GM18520 (cell line): Measurements from ENCODE around the gene DHH.

Source experiments
- ATAC-seq: cut with Tn5 transposase; IDR thresholded peaks from one replicate; pipeline ENCODE4 v1.9.1; 2021; ENCODE audit not compliant: unreplicated experiment

DHH gene

GRCh38 chr12:49109641-49110463 is 15.3 kb upstream of the DHH start:
- no peak for ATAC-seq

DNA sequence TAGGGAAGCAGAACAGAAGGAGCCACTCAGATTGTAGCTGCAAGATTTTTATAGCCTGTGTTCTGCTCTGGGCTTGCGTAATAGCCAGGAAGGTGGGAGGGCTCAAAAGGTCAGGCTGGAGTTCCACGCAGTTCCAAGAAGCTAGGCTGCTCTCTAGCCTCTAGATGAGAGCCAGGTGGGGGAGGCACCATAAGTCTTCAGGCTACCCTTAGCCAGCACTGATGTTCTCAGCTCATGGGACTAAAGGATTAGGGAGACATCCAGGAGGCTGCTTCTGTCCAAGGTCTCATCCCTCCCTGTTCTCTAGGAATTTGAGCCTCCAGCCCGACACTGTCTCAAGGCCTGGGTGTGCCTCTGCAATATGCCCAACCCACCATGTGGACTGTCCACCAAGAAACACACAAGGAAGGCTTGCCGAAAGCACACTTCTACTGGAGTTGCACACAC is 14.4 kb upstream of the DHH start:
- ATAC-seq = no peak

DNA sequence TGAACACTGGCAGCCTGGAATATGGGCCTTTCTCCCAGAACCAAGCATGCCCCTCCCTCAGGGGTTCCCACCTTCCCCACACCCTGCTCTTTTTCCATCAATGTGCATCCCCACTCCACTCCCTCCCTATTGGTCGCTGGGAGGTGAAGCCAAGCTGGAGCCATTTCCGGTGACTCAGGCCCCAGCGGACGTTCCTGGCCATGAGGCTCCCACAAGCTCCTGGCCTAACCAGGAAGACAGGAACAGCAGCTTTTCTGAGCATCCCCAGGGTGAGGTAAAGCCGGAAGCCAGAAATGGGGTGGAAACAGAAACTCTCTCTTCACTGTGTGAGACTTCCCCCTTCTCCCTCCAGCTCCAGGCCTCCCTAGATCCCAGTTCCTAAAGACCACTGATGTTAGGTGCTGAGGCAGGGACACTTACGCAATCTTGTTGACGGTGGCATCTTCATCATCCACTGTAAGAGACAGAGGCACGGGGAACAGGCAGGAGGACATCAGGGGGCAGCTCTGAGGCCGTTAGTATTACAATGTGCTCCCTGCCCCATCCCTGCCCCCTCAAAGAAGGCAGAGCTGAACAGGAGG is 11.0 kb upstream of the DHH start:
- ATAC-seq = no peak

DNA sequence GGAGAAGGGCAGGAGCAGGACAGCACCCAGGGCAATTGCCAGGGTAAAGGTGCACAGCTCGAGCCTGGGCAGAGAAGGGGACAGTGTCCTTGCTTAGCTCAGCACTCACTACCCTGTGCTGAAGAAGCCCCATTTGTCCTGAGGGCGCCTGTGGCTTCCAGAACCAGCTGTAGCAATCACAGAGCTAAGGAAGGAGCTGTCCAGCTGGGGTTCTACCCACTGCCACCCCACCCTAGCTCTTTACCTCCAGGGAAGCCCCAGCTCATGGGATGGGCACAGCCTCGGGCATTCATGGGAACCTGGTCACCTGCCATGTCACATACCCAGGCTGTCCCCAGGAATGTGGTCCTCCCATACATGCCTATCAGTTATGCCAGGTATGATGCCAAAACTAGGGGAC is 10.2 kb upstream of the DHH start:
- no peak for ATAC-seq

- no peak for ATAC-seq
Observed at GRCh38 chr12:49100380-49100779, 5.8 kb upstream of the DHH start.

GRCh38 chr12:49098703-49099102 is 4.1 kb upstream of the DHH start:
- no peak for ATAC-seq

DNA sequence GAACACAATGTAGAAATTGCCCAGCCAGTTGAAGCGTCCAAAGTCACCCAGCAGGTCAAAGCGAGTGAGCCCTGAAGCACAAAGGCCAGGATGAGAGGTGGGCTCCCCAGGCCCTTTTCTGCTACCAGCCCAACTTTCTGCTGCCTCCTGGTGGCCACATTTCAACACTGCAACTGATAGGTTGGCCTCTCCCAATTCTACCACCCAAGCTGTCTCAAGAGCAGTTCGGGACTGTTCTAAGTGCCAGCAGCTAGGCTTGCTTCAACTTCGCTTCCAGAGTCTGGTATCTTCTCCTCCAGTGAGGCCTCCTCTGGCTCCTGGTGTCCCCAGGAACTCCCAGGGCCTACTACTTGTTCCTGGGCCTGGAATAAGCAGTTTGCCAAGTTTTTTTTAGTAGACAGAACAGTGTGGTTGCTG is 3.4 kb upstream of the DHH start:
- ATAC-seq = no peak

DNA sequence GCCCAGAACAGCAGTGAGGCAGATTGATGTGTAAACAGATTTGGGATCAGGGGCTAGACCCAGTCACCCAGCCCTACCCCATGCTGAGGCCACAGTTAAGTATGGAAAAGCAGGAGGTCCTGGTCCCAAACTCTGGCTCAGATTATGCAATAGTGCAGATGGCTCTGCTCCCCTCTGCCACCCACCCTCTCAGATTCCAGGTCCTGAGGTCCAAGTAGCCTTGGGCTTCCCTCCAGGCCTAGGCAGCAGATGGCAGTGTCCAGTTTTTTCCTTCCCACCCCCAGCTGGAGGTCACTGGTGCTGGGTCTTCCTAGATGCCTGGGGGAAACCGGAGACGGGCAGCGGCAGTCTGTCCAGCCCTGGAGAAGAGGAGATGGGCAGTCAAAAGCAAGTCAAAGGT is 2.8 kb upstream of the DHH start:
- ATAC-seq = no peak

GRCh38 chr12:49094975-49095365 is 369 bp upstream of the DHH start:
- no peak for ATAC-seq

DNA sequence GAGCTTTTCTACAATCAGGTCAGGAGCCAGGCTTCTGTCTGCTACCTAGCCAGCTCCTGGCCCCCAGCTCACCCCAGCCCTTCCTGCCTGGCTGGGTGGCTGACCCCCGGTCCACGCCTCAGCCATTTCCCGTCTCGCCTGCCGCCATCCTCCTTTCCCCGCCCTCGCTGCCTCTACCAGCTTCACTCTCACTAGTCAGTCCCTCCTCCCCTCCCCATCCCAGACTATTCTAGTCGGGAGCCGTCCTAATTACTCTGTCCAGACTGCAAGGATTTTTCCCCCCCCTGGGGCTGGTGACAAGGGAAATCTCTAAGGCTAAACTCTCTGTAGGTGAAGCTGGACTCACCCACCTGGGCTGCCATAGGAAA is 825 bp downstream of the DHH start:
- ATAC-seq = no peak

DNA sequence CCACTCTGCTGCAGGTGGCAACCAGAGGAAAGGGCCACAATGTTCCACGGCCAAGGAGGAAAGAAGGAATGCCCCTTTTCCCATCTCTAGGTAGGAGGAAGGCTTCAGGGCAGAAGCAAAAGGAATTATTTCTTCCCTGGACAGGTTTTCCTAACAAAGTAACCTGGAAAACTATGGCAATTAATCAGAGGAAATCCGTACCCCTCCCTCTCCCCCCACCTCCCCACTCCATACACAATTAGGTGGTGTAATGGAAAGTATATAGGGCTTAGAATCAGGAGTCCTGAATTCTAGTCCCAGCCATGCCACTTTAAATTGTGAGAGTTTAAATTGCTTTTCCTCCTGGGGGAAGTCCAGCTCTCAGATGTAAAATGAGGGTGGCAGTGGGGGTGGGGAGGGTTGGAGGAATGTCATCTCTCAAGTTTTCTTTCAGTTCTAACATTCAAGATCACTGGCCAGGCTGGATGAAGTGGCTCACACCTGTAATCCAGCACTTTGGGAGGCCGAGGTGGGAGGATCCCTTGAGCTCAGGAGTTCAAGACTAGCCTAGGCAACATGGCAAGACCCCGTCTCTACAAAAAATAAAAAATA is 1.7 kb downstream of the DHH start:
- no peak for ATAC-seq

GRCh38 chr12:49092086-49092815 is 2.4 kb downstream of the DHH start:
- ATAC-seq = no peak

DNA sequence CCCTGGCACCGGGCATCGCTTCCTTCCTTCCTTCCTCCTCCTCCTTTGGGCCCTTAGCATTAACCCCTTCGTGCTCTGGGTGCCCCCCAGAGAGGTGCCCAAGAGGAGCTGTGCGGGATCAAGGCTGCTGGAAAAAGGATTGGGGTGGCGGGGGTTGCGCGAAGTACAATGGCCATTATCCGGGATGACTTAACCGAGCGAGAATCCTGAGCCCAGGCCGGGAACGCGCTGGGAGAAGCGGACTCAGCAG is 2.8 kb downstream of the DHH start:
- ATAC-seq = no peak

DNA sequence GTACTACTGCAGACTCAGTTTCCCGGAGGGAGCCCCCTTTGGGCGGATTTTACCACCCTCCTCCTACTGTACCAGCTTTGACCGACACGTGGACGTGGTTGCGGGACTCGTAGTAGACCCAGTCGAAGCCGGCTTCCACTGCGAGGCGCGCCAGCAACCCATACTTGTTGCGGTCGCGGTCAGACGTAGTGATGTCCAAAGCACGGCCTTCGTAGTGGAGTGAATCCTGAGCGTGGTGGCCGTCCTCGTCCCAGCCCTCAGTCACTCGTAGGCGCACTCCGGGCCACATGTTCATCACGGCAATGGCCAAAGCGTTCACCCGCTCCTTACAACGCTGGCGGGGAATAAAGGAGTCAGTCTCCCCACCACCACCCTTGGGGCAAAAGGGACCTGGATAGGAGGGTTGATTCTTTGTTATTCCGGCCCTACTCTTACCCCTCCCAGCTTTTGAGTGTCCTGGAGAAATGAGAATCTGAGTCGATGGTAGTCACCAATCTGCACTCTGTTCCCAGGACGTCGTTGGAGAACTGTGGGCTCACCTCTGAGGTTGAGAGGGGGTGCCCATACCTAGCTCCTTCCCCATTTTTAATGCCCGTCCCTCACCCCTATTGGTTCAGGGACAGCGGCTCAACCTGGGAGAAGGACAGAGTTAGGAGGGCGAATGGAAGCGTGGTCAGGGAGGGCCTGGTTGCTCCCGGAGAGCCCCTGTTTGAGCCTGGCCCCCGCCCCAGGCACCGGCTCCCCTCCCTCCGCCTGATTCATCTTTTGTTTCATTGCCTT is 3.4 kb downstream of the DHH start:
- ATAC-seq = no peak

- ATAC-seq = no peak
Observed at GRCh38 chr12:49089821-49090773, 4.5 kb downstream of the DHH start.

- no peak for ATAC-seq
Observed at GRCh38 chr12:49088932-49089330, 5.7 kb downstream of the DHH start.

DNA sequence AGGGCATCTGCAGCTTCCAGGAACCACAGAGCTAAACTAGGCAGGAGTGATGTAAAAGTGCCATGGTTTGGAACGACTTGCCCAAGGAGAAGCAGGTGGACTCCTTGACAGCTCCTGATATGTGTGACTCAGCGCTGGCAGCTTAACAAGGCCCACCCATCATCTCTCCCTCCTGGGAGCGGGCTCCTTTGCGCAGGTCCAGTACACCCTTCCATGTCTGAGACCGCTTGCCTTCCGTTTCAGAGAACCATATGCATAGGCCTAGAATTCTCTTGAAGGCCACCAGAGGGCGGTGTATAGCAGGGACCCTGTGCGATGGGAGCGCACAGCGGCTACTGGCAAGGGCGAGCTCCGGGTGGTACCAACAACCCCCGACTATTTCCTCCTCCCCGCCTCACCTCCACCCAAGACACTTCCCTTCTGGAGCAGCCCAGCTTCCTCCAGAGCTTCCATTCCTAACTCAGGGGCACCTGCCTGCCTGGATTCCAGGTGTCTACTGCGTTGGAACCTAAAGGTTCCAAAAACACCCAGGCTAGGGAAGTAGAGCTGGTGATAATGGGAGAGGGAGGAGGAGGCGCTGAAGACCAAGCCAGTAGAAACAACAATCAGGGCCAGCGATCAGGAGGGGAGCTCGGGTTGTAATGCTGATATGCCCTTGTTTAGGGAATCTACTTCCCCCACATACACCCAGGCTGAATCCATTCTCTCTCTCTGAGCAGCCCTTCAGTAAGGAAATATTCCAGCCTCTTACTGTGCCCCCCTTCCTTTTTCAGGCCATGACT is 6.3 kb downstream of the DHH start:
- peak; percentile 71 for ATAC-seq

DNA sequence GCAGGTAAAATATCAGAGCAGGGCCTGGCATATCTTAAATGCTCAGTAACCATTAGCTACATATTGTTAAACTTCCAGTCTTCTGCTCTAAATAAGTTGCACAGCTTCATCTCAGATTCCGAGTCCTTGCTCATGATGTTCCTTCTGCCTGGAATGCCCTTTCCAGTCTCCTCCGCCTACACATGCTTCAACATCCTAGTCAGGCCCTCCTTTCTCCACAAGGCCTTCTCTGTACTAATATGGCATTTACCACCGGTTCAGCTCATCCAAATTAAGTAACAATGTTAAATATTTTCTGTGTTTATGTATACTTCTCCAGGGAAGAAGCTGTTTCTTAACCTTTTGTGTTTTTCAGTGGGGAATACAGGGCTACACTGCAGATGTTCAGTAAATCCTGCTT is 8.5 kb downstream of the DHH start:
- no peak for ATAC-seq

DNA sequence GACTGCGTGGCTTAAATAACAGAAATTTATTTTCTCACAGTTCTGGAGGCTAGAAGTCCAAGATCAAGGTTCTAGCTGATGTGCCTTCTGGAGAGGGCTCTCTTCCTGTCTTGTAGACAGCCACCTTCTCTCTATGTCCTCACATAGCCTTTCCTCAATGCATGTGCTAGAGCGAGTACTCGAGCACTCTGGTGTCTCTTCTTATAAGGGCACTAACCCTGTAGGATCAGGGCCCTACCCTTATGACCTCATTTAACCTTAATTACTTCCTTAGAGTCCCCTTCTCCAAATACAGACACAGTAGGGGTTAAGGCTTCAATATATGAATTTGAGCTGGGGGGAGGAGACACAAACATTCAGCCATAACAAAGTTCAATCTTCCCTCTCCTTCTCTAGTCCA is 10.2 kb downstream of the DHH start:
- ATAC-seq = no peak
